WTC11 (cell line): ENCODE data around the gene PHC1. TPM values are rescaled to one million over a fixed set of nuclear protein-coding genes. Genes with fewer than 3 reads are reported as not detected.

Experiments
- ATAC-seq: fragments of 200-7000 bp; cut with Tn5 transposase; 2 replicates; pipeline ENCODE4 v1.10.0; 2021; ENCODE audit warnings: mild to moderate bottlenecking, moderate library complexity
- CTCF ChIA-PET: fragments of 300-600 bp; sonication (Branson Sonifier 250); formaldehyde crosslinking; loops from one replicate; lab custom pipeline; 2021; ENCODE audit warnings: antibody characterized with exemption; lab: Charles Lee
- POLR2A ChIA-PET: fragments of 350-600 bp; sonication (Branson Sonifier 250); formaldehyde crosslinking; loops from one replicate; lab custom pipeline; 2021; ENCODE audit warnings: antibody characterized with exemption; lab: Charles Lee
- DNase-seq: peaks from one replicate; pipeline ENCODE4 v3.0.0; 2021; ENCODE audit warnings: low spot score
- H3K27ac Mint-ChIP-seq: 2 replicates; pipeline ENCODE4 v1.8.0; 2021; ENCODE audit warnings: mixed read lengths
- H3K27me3 Mint-ChIP-seq: 2 replicates; pipeline ENCODE4 v1.8.0; 2021; ENCODE audit warnings: low read depth, mild to moderate bottlenecking, moderate library complexity, mixed read lengths
- H3K36me3 Mint-ChIP-seq: 2 replicates; pipeline ENCODE4 v1.8.0; 2021; ENCODE audit warnings: mixed read lengths
- H3K4me1 Mint-ChIP-seq: 2 replicates; pipeline ENCODE4 v1.8.0; 2022; ENCODE audit warnings: mixed read lengths
- H3K4me3 Mint-ChIP-seq: 2 replicates; pipeline ENCODE4 v1.8.0; 2021; ENCODE audit warnings: mild to moderate bottlenecking, moderate library complexity, mixed read lengths
- H3K9me3 Mint-ChIP-seq: 2 replicates; pipeline ENCODE4 v1.8.0; 2021; ENCODE audit warnings: mixed read lengths
- AR ChIP-seq: fragments of 250-450 bp; sonication (Bioruptor Pico); IDR thresholded peaks from 2 replicates; pipeline ENCODE4 v1.9.0; 2021; ENCODE audit warnings: mild to moderate bottlenecking
- CBFB ChIP-seq: sonication (generic); formaldehyde crosslinking; IDR thresholded peaks from 2 replicates; pipeline ENCODE4 v1.8.1; 2022; ENCODE audit warnings: mild to moderate bottlenecking, low read depth, missing genetic modification reagents
- CREB1 ChIP-seq: sonication (generic); formaldehyde crosslinking; IDR thresholded peaks from 2 replicates; pipeline ENCODE4 v1.8.0; 2023; ENCODE audit warnings: mild to moderate bottlenecking, missing genetic modification reagents
- CREM ChIP-seq: sonication (generic); formaldehyde crosslinking; IDR thresholded peaks from 2 replicates; pipeline ENCODE4 v1.8.1; 2022; ENCODE audit warnings: mild to moderate bottlenecking, missing genetic modification reagents, moderate library complexity
- ELF4 ChIP-seq: sonication (generic); formaldehyde crosslinking; IDR thresholded peaks from 2 replicates; pipeline ENCODE4 v1.8.1; 2022; ENCODE audit warnings: low read depth, mild to moderate bottlenecking, moderate library complexity, missing genetic modification reagents
- ESRRA ChIP-seq: sonication (generic); formaldehyde crosslinking; IDR thresholded peaks from 2 replicates; pipeline ENCODE4 v1.8.1; 2022; ENCODE audit warnings: mild to moderate bottlenecking, missing genetic modification reagents, borderline replicate concordance
- FOXJ3 ChIP-seq: sonication (generic); formaldehyde crosslinking; IDR thresholded peaks from 2 replicates; pipeline ENCODE4 v1.9.0; 2021; ENCODE audit warnings: missing genetic modification reagents, mild to moderate bottlenecking, borderline replicate concordance
- FOXP1 ChIP-seq: sonication (generic); formaldehyde crosslinking; IDR thresholded peaks from 2 replicates; pipeline ENCODE4 v1.8.0; 2022; ENCODE audit warnings: missing genetic modification reagents, mild to moderate bottlenecking, moderate library complexity, borderline replicate concordance
- IRF1 ChIP-seq: sonication (generic); formaldehyde crosslinking; IDR thresholded peaks from 2 replicates; pipeline ENCODE4 v1.8.0; 2023; ENCODE audit warnings: missing genetic modification reagents
- IRF2 ChIP-seq: sonication (generic); formaldehyde crosslinking; IDR thresholded peaks from 2 replicates; pipeline ENCODE4 v1.8.0; 2022; ENCODE audit warnings: low read depth, missing genetic modification reagents, borderline replicate concordance
- JUN ChIP-seq: sonication (generic); formaldehyde crosslinking; IDR thresholded peaks from 2 replicates; pipeline ENCODE4 v1.8.0; 2023; ENCODE audit warnings: mild to moderate bottlenecking, missing genetic modification reagents
- MAX ChIP-seq: sonication (generic); formaldehyde crosslinking; IDR thresholded peaks from 2 replicates; pipeline ENCODE4 v1.8.0; 2022; ENCODE audit warnings: mild to moderate bottlenecking, missing genetic modification reagents
- NFE2L1 ChIP-seq: sonication (generic); formaldehyde crosslinking; IDR thresholded peaks from 2 replicates; pipeline ENCODE4 v1.8.1; 2023; ENCODE audit warnings: missing genetic modification reagents
- NFYB ChIP-seq: sonication (generic); formaldehyde crosslinking; conservative IDR thresholded peaks from 2 replicates; pipeline ENCODE4 v1.8.0; 2022; ENCODE audit warnings: low read depth, missing genetic modification reagents
- SP1 ChIP-seq: sonication (generic); formaldehyde crosslinking; conservative IDR thresholded peaks from 2 replicates; pipeline ENCODE4 v1.8.1; 2022; ENCODE audit warnings: missing genetic modification reagents
- ZBTB21 ChIP-seq: sonication (generic); formaldehyde crosslinking; IDR thresholded peaks from 2 replicates; pipeline ENCODE4 v1.8.1; 2023; ENCODE audit warnings: mild to moderate bottlenecking, missing genetic modification reagents, borderline replicate concordance
- ZNF121 ChIP-seq: sonication (generic); formaldehyde crosslinking; IDR thresholded peaks from 2 replicates; pipeline ENCODE4 v1.8.0; 2023; ENCODE audit warnings: missing genetic modification reagents
- ZNF423 ChIP-seq: fragments of 250-450 bp; sonication (Bioruptor Pico); IDR thresholded peaks from 2 replicates; pipeline ENCODE4 v2.1.2; 2022; ENCODE audit warnings: mild to moderate bottlenecking, moderate library complexity
- ZSCAN18 ChIP-seq: fragments of 250-450 bp; sonication (Bioruptor Pico); IDR thresholded peaks from 2 replicates; pipeline ENCODE4 v2.1.2; 2022; ENCODE audit warnings: mild to moderate bottlenecking, moderate library complexity
- total RNA-seq: library from RNA; stranded (reverse); gene quantifications from 3 replicates; pipeline ENCODE4 v1.2.3, GENCODE V29; 2021

The PHC1 gene
- total RNA-seq, 1 experiment from 2014 or later = 733 TPM

- peak; percentile 17 for ATAC-seq
- POLR2A ChIA-PET = interaction anchor here (1.3 kb wide), 1 partner anchor 17 kb away, joined by 3 read pairs; no protein-coding TSS in a partner anchor
Measured at GRCh38 chr12:8907513-8907912, 6.8 kb upstream of the PHC1 start.

GRCh38 chr12:8909752-8910151 lies 4.6 kb upstream of the PHC1 start:
- Mint-ChIP-seq H3K4me1 (peaks cover 75% of the 10 kb centered on the region), H3K27ac (peak overlapping the region; percentile 99), H3K4me3 (no peak overlapping the region), H3K27me3 (no peaks in the 10 kb centered on the region), H3K36me3 (no peaks in the 10 kb centered on the region), H3K9me3 (no peaks in the 10 kb centered on the region)
- DNase-seq = no peak
- ATAC-seq = no peak
- CTCF ChIA-PET = interaction anchor here (1.0 to 1.2 kb wide), 2 partner anchors 19 to 49 kb away, joined by 3 to 6 read pairs; no protein-coding TSS in a partner anchor
- no peak for TF ChIP-seq MAX (CRISPR knock-in tag)
- TF ChIP-seq IRF2 = no peak
- TF ChIP-seq ZNF423 (CRISPR knock-in tag) = no peak
- no peak for TF ChIP-seq NFE2L1 (CRISPR knock-in tag)
- TF ChIP-seq FOXP1 (CRISPR knock-in tag) = no peak
- TF ChIP-seq AR (CRISPR knock-in tag) = no peak
- no peak for TF ChIP-seq ESRRA (CRISPR knock-in tag)
- TF ChIP-seq NFYB (CRISPR knock-in tag) = no peak
- TF ChIP-seq FOXJ3 (CRISPR knock-in tag) = no peak
- no peak for TF ChIP-seq IRF1 (CRISPR knock-in tag)
- no peak for TF ChIP-seq CREB1 (CRISPR knock-in tag)
- no peak for TF ChIP-seq CBFB (CRISPR knock-in tag)
- TF ChIP-seq ZSCAN18 = no peak
- TF ChIP-seq SP1 (CRISPR knock-in tag) = no peak
- no peak for TF ChIP-seq ZBTB21 (CRISPR knock-in tag)
- POLR2A ChIA-PET = interaction anchor here (0.7 kb wide), 1 partner anchor 237 kb away, joined by 3 read pairs; no protein-coding TSS in a partner anchor

More at GRCh38 chr12:8907513-8907912, 6.8 kb upstream of the PHC1 start:
- peaks cover 6% of the 10 kb centered on the region; the same call in 1 of the 2 replicates for H3K9me3 Mint-ChIP-seq
- CTCF ChIA-PET = interaction anchor here (1.5 to 2.3 kb wide), 3 partner anchors 17 to 47 kb away, joined by 4 to 15 read pairs (median 10); no protein-coding TSS in a partner anchor
- peaks cover 7% of the 10 kb centered on the region for H3K36me3 Mint-ChIP-seq
- no peaks in the 10 kb centered on the region for H3K27me3 Mint-ChIP-seq
- H3K4me3 Mint-ChIP-seq = peak overlapping the region; percentile 49
- no peak for DNase-seq
- H3K27ac Mint-ChIP-seq = peak overlapping the region; percentile 99
- peaks cover 78% of the 10 kb centered on the region for H3K4me1 Mint-ChIP-seq
- TF ChIP-seq CREM (CRISPR knock-in tag) (no peak), ZNF121 (peak; percentile 43; the same call in 1 of the 2 replicates), ELF4 (no peak), JUN (no peak)
- TF ChIP-seq, all 79 proteins: peak for 1
